ENCODE data around the gene KCNQ1.

Gene KCNQ1

DNA sequence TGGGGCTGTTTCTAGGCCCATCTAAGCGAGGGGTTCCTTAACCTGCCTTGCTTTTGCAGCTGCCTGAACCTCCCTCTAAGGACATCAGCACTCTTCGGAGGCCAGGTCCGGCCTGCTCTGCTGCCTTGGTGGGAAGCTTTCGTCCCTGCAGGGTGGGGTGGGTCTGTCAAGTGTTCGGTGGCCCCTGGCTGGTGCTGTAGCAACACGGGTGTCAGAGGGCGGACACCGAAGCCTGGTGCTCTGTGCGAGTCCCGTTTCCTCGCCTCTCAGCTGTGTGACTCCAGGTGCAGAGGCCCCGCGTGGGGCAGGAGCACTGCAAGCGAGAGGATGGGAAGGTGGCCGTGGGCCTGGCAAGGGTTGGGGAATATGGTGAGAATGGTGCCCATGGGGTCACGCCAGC, 376.2 kb downstream of the KCNQ1 start:
- no peak for DNase-seq

DNA sequence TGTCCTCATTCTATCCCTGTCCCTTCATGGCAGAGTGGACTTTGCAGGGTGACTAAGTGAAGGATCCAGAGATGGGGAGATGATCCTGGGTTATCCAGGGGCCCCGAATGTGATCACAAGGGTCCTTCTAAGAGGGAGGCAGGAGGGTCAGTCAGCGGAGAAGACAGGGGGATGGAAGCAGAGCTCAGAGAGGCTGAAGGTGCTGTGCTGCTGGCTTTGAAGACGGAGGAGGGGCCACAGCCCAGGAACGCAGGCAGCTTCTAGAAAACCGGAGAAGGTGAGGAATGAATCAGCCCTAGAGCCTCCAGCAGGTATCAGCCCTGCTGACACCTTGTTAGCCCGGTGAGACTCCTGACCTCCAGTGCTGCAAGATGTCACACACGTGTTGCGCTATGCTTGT, 377.1 kb downstream of the KCNQ1 start:
- no peak for DNase-seq

DNA sequence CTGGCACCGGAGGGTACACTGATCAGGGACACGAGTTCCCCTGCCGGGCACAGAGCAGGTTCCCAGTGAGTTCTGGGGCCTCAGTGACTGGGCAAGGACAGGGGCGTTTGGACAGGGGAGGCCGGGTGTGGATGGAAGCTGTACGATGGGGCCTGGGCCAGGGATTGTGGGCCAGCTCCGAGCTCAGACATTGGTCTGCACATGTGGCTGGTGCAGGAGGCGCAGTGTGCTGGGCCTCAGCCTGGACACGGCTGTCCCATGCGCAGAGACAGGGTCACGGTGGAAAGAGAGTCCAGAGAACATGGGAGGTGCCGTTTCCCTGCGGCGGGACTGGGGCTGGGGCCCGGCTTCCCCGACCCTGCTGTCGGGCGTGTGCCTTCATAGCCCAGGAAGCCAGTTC, 380.0 kb downstream of the KCNQ1 start:
- no peak for DNase-seq

DNA sequence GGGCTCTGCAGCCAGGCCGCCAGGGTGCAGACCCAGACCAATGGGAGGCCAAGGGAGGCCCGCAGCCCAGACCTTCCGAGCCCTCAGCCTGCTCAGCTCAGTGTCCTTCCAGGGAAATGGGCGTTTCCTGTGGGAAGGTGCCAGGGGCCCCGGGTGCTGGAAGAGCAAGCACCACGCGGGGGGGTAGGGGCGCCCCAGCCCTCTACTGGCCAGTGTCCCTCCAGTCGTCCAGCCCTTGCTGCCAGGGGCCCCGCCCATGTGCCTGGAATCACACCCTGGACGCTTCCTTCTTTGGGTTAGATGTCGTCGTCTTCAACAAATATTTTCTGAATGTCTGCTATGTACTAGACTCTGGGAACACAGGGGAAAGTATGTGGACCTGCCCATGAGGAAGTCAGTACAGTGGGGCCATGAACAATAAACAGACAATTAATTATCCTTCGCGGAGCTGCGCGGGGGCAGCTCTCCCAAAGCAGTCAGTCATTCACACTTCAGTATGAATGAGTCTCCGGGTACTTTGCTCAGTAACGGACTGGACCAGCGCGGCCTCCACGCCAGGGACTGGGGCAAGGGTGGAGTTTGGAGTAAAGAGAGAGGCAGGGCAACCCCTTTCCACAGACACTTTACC, 380.6 kb downstream of the KCNQ1 start:
- peak; percentile 79 for DNase-seq

DNA sequence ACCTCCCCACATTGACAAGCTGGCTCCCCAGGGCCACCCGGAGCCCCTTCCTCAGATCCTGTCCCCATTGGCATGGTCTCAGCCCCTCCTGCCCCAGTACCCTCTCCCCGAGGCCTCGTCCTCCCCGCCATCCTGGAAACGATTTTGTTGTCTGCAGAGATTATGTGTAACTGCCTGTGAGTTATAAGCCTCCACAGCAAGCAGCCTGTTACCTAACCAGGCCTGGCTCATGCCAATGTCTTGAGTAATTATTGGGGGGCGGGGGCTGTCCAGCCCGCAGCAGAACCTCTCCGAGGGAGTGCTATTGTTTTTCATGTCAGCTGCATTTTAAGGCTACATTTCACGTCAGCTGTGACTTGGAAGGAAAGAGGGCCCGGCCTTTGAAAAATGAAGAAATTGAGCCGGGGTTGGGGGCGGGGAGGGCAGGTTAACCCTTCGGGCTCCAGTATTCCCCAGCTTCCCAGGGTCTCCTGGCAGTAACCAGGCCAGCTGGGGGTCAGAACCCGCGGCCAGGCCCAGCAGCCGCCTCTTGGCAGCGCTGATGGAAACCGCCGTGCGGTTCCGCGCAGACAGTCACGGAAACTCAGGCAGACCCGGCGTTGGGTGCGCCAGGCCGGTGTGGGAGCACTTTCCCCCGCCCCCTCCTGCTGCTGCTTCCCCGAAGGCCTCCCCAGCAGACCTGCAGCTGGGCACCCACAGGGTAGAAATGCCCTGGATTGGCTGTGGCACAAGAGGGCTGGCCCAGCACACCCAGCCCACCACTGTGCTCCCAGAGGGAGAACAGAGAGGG, 381.3 kb downstream of the KCNQ1 start:
- DNase-seq: peak; percentile 94

DNA sequence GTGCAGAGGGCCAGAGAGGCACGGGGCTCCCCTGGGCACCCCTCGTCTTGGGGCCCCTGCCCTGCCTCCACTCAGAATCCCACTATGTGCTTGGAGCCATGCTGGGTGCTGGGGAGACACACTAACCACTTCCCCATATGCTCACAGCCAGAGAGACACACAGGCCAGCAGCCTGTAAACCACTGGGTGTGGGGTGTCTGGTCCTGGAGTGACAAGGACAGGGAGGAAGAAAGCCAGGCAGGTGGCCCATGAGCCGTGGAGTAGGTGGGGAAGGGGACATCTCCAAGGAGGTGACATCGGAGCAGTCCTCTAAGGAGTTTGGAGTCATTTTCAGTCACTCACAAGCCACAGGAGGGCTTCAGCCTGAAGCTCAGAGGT, 381.9 kb downstream of the KCNQ1 start:
- DNase-seq: no peak

DNA sequence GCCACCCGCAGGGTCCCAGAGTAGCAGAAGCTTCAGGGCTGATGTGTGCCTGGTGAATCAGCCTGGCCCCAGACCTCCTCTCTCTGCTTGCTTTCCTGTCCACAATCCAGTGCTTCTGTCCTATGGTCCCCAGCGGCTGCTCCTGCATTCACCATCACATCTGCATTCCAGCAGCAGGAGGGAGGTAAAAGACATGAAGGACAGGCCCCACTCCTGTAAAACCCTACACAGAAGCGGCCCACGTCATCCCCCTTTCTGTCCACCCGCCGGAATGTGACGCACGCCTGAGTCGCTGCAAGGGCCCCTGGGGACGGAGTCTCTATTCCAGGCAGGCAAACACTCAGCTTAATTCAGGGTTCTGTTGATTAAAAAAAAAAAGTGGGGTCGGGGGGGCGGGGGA, 382.4 kb downstream of the KCNQ1 start:
- no peak for DNase-seq

DNA sequence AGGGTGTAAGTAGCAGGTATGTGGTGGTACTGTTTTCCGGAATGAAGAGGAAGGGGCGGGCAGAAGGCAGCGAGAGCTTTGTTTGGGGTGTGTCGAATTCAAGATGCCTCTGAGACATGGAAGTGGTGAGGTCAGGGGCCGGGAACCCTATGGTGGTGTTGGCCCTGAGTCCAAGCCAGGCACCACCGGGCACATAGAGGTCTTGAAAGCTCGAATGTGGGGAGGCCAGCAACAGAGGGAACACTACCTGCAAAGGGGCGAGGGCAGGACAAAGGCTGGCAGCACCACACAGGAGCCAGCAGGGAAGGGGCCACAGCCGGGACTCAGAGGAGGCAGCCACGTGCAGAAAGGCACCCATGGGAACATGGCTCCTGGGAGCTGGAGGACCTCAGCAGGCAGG, 383.0 kb downstream of the KCNQ1 start:
- DNase-seq: no peak

DNA sequence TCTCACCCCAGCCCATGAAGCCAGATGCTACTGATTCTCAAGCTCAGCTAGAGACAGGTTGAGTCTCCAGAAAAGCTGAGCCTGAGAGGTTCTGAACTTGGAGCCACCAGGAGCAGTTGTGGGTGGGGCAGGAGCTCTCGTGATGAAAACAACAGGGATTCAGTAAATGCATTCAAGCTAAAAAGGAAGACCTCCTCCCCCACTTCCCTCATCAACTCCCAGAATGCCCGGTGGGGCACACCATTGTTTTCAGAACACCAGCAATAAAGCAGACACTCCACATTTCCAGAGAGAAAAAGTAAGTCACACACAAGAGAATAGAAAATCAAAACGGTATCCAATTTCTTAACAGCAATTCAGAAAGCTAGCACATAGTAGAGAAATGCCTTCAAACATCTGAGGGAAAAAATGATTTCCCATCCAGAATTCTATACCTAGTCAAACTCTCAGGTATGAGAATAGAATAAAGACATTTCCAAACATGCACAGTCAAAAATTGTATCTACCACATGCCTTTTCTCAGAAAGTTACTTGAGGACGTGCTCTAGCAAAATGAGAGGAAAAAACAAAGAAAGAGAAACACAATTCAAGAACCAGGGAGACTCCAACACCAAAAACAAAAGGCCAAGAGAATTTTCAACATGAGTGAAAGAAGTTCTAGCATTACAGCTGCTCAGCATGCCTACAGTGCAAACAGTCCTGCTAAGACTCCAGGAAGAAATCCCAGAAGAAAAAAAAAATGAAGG, 383.9 kb downstream of the KCNQ1 start:
- no peak for DNase-seq

DNA sequence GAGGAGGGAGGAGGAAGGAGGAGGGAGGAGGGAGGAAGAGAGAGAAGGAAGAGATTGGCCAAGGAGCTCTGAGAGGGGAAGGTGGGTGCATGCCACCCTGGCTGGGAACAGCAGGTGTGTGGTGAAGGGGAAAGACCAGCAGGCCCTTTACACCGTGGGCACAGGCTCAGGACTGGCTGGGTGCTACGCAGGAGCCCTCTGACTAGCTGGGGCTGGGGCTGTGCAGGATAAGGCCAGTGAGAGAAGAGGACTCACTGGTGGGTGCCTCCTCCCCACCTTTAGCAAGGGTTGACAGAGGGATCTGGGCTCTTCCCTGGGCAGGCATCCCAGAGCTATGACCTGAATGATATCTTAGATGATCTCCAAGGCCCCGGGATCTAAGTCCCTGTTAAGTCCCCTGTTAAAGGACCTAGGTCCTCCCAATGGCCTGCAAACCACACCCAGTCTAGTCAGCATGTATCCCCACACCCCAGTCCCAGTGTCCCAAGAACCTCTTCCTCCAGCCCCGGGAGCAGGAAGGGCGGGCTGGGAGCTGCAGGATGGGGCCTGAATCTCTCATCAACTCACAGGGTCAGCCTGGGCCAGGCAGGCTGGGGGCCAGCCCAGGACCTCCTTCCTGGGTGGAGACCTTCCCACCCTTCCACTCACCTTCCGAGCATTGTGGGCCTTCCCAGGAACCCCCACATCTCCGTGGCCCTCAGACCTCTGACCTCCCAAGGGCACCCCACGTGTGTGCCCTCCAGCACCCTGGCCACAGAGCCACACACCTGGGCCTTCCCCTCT, 385.4 kb downstream of the KCNQ1 start:
- DNase-seq: no peak

DNA sequence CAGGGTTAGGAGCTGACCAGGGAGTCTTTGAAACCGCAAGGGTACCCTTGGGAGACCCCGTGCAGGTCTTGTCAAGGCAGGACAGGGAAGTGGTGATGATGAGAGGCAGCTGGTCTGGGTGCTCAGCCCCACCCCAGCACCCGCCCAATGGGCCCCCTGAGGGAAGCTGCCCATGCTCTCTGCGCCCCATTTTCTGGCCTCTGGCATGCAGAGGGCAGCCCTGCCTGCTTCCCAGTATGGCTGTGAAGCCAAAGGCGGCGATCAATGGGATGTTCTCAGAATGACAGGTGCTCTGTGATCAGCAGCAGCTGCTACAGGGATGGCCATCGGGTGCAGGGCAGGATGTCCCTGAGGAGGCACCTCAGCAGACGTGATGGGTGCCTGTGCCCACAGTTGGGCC, 386.1 kb downstream of the KCNQ1 start:
- no peak for DNase-seq

DNA sequence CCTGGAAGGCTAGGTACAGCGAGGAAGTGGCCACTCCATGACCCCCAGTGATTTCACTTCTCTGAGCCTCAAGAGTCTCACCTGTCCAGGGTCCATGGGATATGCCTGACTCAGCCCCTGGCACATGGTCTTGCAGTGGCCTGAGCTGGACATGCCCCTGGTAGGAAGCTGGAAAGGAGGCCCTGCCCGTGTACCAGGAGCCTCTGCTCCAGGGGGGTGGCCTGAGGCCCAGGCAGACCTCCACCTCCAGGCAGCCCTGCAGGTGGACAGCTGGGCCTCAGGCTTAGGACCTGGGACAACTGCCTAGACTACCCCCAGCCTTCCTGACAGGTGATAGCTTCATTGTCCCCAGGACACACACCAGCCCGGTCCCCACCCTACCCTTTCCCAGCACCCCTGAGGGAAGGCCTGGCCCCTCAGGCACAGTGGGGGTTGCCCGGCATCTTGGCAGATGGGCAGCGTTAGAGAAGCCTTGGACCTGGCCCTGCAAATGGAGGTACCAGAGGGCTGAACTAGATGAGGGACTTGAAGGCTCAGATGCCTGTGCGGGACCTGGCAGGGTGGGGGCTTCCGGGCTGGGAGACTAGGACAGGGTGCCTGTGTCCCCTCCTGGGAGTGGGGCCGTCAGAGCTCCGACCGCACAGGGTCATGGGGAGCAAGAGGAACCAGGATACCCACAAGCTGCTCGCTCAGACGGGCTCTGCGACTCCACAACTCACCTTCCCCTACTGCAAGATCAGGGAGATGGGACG, 387.1 kb downstream of the KCNQ1 start:
- DNase-seq: no peak

DNA sequence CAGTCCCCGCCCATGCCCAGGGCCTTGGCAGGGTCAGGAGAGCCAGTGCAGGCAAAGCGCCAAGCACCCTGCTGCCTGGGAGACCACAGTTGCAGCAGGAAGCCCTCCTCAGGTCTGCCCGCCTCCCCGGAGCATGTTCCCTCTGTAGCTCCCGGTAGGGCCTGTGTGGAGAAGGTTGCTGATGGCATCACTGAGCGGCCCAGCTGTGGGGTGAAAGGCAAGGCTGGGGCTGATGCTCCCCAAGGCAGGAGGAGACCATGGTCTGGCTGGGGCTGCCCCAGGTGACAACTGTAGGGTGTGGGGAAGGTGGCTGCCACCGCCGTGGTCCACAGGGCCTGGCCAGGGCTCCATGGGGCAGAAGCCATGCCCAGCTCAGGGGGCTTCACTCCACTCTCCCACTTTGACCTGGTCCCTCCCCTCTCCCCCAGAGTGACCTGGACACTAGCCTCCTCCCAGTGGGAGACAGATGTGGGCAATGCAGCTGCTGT, 387.8 kb downstream of the KCNQ1 start:
- no peak for DNase-seq

DNA sequence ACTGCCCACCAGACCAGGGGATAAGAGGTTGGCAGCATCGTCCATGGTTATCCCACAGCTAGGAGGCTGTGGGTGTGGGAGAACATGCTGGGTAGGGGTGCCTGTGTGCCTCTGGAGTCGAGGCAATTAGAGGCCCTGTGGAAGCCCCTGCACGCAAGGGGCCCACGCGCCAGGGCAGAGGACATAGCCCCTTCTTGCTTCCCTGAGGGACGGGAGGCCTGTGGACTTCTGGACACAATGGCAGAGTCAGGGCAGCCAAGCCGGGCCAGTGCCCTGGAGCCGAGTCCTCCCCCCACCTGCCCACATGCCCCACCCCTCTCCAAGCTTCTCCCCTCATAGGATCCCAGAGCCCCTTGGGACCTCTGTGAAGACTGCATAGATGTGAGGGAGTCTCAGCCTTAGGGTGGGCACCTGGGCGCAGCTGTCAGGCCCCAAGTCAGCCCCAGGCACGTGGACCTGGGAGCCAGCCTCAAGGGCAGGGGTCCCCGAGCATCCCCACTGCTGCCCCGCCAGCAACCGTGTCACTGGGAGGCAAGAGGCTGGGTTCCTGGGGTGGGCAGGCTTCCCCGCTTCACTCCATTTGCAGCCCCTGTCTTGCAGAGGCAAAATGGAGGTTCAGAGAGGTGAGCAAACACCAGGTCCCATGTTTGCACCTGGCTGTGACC, 388.4 kb downstream of the KCNQ1 start:
- no peak for DNase-seq

DNA sequence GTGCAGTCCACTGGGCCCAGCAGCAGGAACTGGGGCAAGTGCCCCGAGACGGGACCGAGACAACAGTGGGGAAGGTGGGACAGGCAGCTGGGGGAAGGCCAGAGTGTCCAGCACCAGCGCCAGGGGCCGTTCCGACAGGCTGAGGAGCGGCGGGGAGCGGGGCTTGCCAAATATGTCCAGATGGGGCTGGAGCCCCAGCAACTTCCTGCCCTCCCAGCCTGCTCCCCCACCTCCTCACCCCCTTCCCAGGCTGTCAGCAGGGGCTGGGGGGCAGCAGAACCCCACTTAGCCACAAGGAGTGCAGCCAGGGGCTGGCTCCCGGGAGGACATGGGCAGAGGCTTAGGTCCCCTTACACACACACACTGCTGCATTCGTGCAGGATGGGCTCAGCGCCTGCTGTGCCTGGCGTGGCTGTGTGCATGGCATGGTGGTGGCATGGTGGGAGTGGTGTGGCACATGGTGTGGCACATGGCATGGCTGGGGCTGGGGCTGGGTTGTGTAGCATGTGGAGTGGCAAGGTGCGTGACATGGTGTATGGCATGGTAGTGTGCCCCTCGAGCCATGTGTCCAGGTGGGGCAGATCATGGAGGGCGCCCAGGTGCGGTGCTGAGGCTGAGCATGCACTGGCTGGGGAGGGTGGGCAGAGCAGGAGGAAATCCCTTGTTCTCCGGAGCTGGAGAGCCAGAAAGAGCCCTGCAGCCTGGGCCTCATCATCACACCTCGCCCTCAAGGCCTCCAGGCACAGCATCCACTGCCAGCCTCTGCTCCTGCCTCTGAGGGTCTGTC, 389.1 kb downstream of the KCNQ1 start:
- DNase-seq: no peak

DNA sequence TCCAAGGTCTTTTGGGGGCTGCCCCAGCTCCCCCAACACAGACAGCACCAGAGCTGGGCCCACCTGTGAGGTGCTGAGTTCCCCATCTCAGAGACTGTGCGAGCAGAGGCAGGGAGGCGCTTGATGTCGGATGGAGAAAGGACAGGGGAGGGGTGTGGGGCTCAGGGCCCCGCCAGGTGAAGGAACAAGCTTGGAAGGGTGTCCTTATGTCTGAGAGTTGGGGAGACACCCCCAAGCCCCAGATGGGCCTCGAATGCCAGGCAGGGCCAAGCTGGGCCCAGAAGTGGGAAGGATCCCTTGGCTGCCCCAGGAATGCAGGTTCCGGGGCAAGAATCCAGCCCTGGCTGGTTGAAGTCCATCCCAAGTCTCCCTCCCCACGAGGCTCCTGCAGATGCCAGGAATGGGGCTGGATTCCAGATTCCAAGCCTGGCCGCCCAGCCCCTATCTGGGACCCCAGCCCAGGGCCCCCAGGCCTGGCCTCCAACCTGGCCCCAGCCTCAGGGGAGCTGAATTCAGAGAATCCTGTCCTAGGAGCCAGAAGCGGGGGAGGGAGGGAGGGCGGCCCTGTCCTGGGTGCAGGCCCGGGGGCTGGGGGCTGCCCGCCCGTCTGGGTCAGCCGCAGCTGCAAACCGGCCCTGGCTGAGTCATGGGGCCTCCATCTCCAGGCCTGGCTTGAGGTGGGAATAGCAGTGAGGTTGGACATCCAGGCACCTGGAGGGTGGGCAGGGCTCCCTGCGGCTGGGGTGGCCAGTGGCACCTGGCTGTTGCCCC, 389.9 kb downstream of the KCNQ1 start:
- no peak for DNase-seq

DNA sequence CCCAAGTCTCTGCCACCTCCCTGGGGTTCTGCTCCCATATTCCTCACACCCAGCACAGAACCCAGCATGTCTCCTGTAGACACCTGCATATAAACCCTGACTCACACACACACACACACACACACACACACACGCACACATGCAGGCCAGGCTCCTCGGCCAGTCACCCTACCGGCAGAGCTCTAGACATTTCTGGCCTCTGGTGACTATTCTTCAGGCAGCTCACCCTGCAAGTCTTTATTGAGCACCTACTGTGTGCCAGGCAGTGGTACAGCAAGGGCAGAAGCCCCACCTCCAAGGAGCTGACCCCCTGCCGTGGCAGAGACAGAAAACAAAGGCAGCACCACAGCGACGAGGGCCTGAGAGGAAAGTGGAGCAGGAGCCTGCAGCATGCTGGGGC, 390.5 kb downstream of the KCNQ1 start:
- DNase-seq: no peak

DNA sequence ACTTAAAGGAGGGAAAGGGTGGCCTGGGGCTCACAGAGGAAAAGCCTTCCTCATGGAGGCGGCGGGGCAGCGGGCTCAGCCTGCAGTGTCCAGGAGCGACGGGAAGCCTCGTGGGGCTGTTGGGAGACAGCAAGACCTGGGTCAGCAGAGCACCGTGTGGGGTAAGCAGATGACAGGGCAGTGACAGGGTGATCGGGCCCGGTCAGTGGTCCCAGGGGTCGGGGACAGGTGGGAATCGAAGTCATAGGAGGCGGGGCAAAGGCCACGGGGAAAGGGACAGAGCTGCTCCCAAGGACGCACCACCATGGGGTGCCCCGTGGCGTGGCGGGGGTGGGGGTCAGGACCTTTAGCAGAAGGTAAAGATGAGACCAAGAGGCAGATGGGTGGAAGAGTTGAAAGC, 390.9 kb downstream of the KCNQ1 start:
- DNase-seq: no peak

DNA sequence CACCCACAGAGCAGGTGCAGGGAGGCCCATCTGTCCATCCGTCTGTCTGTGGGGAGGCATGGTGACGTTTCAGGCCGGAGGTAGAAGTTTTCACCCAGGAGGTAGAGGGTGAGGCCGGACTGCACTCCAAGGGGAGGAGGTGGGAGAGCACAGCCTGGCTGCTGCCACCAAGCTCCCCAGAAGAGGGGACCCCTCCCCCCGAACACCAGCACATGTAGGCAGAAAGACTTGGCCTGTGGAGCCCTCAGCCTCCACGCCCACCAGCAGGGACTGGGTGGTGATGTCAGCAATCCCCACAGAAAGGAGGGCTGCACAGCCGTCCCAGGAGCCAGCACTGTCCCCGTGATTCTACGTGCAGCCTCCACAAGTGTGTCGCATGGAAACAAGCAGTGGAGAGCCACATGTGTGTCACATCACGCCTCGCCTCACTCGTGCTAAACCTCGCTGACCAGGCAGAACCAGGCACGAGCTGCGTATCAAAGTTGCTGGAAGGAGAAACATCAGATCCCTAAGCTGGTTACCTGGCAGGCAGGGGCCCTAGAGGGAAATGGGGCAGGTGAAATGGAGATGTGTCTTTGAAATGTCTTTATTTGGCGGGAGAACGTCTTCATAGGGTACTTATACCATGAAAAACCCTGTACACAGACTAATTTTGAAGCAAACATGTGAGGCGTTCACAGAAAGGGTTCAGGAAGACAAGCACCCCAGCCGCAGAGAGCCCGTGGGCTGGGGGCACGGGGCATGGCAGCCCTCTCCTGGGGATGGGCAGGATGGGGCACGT, 391.7 kb downstream of the KCNQ1 start:
- DNase-seq: no peak
